HEK293 (cell line): Measurements from ENCODE around the gene COL25A1.

Experiments
- RBAK ChIP-seq: fragments of 450-650 bp; formaldehyde crosslinking; IDR thresholded peaks from 2 replicates; pipeline ENCODE4 v1.5.1; 2016; ENCODE audit warnings: missing biosample characterization, missing genetic modification characterization
- YY1 ChIP-seq: fragments of 450-650 bp; formaldehyde crosslinking; IDR thresholded peaks from 2 replicates; pipeline ENCODE4 v1.5.1; 2018; ENCODE audit warnings: missing biosample characterization, missing genetic modification characterization
- ZBTB7A ChIP-seq: fragments of 450-650 bp; formaldehyde crosslinking; IDR thresholded peaks from 2 replicates; pipeline ENCODE4 v1.5.1; 2016; ENCODE audit warnings: low read depth, missing biosample characterization, missing genetic modification characterization
- ZBTB8A ChIP-seq: fragments of 450-650 bp; formaldehyde crosslinking; IDR thresholded peaks from 2 replicates; pipeline ENCODE4 v1.5.1; 2016; ENCODE audit warnings: missing biosample characterization, missing genetic modification characterization
- ZFP37 ChIP-seq: fragments of 450-650 bp; formaldehyde crosslinking; IDR thresholded peaks from 2 replicates; pipeline ENCODE4 v1.5.1; 2016; ENCODE audit warnings: missing biosample characterization, missing genetic modification characterization
- ZNF174 ChIP-seq: fragments of 450-650 bp; formaldehyde crosslinking; IDR thresholded peaks from 2 replicates; pipeline ENCODE4 v1.5.0; 2017; ENCODE audit warnings: missing biosample characterization, mild to moderate bottlenecking, missing genetic modification characterization
- ZNF184 ChIP-seq: fragments of 450-650 bp; IDR thresholded peaks from 2 replicates; pipeline ENCODE4 v1.5.1; 2018; ENCODE audit warnings: missing biosample characterization, mild to moderate bottlenecking, missing genetic modification characterization
- ZNF280C ChIP-seq: fragments of 450-650 bp; formaldehyde crosslinking; IDR thresholded peaks from 2 replicates; pipeline ENCODE4 v1.5.1; 2016; ENCODE audit warnings: missing biosample characterization, missing genetic modification characterization
- ZNF585B ChIP-seq: fragments of 450-650 bp; formaldehyde crosslinking; IDR thresholded peaks from 2 replicates; pipeline ENCODE4 v1.5.1; 2016; ENCODE audit warnings: missing biosample characterization, missing genetic modification characterization
- ZNF777 ChIP-seq: fragments of 450-650 bp; formaldehyde crosslinking; IDR thresholded peaks from 2 replicates; pipeline ENCODE4 v1.5.1; 2017; ENCODE audit warnings: missing biosample characterization, missing genetic modification characterization, borderline replicate concordance
- TF ChIP-seq, protein P1 (sequence below): fragments of 450-650 bp; formaldehyde crosslinking; IDR thresholded peaks from 2 replicates; pipeline ENCODE4 v1.5.1; 2016; ENCODE audit warnings: missing biosample characterization, missing genetic modification characterization
- TF ChIP-seq, protein P2 (sequence below): fragments of 450-650 bp; formaldehyde crosslinking; IDR thresholded peaks from 2 replicates; pipeline ENCODE4 v1.5.1; 2017; ENCODE audit warnings: missing biosample characterization, missing genetic modification characterization
- TF ChIP-seq, protein P3 (sequence below): fragments of 450-650 bp; formaldehyde crosslinking; IDR thresholded peaks from 2 replicates; pipeline ENCODE4 v1.5.1; 2016; ENCODE audit warnings: missing biosample characterization, missing genetic modification characterization
- TF ChIP-seq, protein P4 (sequence below): fragments of 450-650 bp; formaldehyde crosslinking; IDR thresholded peaks from 2 replicates; pipeline ENCODE4 v1.5.1; 2016; ENCODE audit warnings: missing biosample characterization, missing genetic modification characterization

DNA sequence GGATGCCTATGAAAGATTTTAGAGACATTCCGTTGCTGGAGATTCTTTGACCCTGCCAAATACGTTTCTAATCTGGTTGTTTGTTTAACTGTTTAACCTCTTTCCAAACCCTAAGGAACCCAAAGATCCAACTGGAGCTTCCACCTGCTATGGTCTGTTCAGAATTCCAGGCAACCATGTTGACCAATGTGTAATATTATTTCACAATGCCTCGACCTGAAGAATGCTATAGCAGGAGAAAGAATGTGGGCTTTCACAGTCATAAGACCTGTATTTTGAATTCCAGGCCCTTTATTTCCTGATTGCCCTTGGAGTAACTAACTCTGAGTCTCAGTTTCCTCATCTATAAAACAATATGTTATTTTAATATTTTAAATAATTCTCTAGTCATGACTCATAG lies 90.8 kb downstream of the COL25A1 start:
- TF ChIP-seq, protein P1, sequence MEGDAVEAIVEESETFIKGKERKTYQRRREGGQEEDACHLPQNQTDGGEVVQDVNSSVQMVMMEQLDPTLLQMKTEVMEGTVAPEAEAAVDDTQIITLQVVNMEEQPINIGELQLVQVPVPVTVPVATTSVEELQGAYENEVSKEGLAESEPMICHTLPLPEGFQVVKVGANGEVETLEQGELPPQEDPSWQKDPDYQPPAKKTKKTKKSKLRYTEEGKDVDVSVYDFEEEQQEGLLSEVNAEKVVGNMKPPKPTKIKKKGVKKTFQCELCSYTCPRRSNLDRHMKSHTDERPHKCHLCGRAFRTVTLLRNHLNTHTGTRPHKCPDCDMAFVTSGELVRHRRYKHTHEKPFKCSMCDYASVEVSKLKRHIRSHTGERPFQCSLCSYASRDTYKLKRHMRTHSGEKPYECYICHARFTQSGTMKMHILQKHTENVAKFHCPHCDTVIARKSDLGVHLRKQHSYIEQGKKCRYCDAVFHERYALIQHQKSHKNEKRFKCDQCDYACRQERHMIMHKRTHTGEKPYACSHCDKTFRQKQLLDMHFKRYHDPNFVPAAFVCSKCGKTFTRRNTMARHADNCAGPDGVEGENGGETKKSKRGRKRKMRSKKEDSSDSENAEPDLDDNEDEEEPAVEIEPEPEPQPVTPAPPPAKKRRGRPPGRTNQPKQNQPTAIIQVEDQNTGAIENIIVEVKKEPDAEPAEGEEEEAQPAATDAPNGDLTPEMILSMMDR = no peak
- TF ChIP-seq, protein P2, sequence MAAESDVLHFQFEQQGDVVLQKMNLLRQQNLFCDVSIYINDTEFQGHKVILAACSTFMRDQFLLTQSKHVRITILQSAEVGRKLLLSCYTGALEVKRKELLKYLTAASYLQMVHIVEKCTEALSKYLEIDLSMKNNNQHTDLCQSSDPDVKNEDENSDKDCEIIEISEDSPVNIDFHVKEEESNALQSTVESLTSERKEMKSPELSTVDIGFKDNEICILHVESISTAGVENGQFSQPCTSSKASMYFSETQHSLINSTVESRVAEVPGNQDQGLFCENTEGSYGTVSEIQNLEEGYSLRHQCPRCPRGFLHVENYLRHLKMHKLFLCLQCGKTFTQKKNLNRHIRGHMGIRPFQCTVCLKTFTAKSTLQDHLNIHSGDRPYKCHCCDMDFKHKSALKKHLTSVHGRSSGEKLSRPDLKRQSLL (tag by site-specific recombination) = no peak
- TF ChIP-seq ZNF184 (tag by site-specific recombination) (no peak), ZNF777 (tag by site-specific recombination) (no peak), ZNF585B (tag by site-specific recombination) (no peak), ZBTB7A (tag by site-specific recombination) (no peak), RBAK (tag by site-specific recombination) (no peak), ZNF174 (no peak), YY1 (tag by site-specific recombination) (no peak), ZBTB8A (no peak), ZNF280C (no peak), ZFP37 (tag by site-specific recombination) (no peak)
- TF ChIP-seq, protein P3, sequence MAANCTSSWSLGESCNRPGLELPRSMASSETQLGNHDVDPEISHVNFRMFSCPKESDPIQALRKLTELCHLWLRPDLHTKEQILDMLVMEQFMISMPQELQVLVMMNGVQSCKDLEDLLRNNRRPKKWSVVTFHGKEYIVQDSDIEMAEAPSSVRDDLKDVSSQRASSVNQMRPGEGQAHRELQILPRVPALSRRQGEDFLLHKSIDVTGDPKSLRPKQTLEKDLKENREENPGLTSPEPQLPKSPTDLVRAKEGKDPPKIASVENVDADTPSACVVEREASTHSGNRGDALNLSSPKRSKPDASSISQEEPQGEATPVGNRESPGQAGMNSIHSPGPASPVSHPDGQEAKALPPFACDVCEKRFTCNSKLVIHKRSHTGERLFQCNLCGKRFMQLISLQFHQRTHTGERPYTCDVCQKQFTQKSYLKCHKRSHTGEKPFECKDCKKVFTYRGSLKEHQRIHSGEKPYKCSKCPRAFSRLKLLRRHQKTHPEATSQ (tag by site-specific recombination) = no peak
- TF ChIP-seq, protein P4, sequence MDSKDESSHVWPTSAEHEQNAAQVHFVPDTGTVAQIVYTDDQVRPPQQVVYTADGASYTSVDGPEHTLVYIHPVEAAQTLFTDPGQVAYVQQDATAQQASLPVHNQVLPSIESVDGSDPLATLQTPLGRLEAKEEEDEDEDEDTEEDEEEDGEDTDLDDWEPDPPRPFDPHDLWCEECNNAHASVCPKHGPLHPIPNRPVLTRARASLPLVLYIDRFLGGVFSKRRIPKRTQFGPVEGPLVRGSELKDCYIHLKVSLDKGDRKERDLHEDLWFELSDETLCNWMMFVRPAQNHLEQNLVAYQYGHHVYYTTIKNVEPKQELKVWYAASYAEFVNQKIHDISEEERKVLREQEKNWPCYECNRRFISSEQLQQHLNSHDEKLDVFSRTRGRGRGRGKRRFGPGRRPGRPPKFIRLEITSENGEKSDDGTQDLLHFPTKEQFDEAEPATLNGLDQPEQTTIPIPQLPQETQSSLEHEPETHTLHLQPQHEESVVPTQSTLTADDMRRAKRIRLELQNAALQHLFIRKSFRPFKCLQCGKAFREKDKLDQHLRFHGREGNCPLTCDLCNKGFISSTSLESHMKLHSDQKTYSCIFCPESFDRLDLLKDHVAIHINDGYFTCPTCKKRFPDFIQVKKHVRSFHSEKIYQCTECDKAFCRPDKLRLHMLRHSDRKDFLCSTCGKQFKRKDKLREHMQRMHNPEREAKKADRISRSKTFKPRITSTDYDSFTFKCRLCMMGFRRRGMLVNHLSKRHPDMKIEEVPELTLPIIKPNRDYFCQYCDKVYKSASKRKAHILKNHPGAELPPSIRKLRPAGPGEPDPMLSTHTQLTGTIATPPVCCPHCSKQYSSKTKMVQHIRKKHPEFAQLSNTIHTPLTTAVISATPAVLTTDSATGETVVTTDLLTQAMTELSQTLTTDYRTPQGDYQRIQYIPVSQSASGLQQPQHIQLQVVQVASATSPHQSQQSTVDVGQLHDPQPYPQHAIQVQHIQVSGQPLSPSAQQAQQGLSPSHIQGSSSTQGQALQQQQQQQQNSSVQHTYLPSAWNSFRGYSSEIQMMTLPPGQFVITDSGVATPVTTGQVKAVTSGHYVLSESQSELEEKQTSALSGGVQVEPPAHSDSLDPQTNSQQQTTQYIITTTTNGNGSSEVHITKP (tag by site-specific recombination) = no peak
